ENCODE results near the gene RSKR. TPM values are rescaled to one million over a fixed set of nuclear protein-coding genes. Genes with fewer than 3 reads are reported as not detected.

The RSKR gene
- total and polyA plus RNA-seq, 9 of the 15 experiments (the other 6 are each of a cell fraction or from before 2014, with no cell fraction given) = 1.4 to 42.3 (median 16.2) TPM

DNA sequence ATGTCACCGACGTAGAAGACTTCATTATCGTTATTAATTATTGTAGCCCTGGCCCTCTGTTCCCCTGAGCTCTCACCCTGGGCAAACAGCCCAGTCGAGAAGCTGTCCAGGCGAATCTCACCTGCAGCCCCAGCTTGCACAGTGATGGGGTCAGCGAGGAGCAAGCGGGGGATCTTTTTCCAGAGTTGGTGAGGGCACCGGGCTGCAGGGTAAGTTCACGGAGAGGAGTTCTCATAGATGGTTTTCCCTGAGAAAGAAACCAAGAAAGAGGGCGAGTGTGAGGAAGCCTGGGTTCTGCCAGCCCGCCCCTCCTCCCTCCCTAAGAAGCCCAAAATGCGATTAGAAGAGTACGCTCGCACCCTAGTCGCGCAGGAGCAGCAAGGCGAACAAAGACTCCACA lies 15.6 kb downstream of the RSKR start (continued):
- TF ChIP-seq ZNF717 (CRISPR knock-in tag; IDR thresholded peaks at IDR 0.05) (no peak), RBBP5 (IDR thresholded peaks at IDR 0.05; ENCODE audit: borderline replicate concordance, insufficient read depth, low read length, poor library complexity, severe bottlenecking) (no peak), DNMT1 (IDR thresholded peaks at IDR 0.05) (0 out of 2 replicates have a peak, but pooled peaks have one; percentile 20), ZNF445 (CRISPR knock-in tag; IDR thresholded peaks at IDR 0.05; ENCODE audit: low read depth) (no peak), BRF1 (IDR thresholded peaks at IDR 0.05; ENCODE audit: borderline replicate concordance, extremely low read depth, insufficient read length) (no peak), KDM4B (IDR thresholded peaks at IDR 0.05; ENCODE audit: borderline replicate concordance in 2 of 2, low read depth in 1 of 2) (no peak), ZNF512 (tag; IDR thresholded peaks at IDR 0.05) (no peak), MXI1 (IDR thresholded peaks at IDR 0.05; ENCODE audit: low read depth, low read length) (no peak), IRF1 (CRISPR knock-in tag; IDR thresholded peaks at IDR 0.05; ENCODE audit: borderline replicate concordance) (no peak), PHTF2 (CRISPR knock-in tag; IDR thresholded peaks at IDR 0.05) (no peak)
- TF ChIP-seq, protein P1, sequence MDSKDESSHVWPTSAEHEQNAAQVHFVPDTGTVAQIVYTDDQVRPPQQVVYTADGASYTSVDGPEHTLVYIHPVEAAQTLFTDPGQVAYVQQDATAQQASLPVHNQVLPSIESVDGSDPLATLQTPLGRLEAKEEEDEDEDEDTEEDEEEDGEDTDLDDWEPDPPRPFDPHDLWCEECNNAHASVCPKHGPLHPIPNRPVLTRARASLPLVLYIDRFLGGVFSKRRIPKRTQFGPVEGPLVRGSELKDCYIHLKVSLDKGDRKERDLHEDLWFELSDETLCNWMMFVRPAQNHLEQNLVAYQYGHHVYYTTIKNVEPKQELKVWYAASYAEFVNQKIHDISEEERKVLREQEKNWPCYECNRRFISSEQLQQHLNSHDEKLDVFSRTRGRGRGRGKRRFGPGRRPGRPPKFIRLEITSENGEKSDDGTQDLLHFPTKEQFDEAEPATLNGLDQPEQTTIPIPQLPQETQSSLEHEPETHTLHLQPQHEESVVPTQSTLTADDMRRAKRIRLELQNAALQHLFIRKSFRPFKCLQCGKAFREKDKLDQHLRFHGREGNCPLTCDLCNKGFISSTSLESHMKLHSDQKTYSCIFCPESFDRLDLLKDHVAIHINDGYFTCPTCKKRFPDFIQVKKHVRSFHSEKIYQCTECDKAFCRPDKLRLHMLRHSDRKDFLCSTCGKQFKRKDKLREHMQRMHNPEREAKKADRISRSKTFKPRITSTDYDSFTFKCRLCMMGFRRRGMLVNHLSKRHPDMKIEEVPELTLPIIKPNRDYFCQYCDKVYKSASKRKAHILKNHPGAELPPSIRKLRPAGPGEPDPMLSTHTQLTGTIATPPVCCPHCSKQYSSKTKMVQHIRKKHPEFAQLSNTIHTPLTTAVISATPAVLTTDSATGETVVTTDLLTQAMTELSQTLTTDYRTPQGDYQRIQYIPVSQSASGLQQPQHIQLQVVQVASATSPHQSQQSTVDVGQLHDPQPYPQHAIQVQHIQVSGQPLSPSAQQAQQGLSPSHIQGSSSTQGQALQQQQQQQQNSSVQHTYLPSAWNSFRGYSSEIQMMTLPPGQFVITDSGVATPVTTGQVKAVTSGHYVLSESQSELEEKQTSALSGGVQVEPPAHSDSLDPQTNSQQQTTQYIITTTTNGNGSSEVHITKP (IDR thresholded peaks at IDR 0.05; ENCODE audit: partially characterized antibody) = no peak
- TF ChIP-seq, protein P2, sequence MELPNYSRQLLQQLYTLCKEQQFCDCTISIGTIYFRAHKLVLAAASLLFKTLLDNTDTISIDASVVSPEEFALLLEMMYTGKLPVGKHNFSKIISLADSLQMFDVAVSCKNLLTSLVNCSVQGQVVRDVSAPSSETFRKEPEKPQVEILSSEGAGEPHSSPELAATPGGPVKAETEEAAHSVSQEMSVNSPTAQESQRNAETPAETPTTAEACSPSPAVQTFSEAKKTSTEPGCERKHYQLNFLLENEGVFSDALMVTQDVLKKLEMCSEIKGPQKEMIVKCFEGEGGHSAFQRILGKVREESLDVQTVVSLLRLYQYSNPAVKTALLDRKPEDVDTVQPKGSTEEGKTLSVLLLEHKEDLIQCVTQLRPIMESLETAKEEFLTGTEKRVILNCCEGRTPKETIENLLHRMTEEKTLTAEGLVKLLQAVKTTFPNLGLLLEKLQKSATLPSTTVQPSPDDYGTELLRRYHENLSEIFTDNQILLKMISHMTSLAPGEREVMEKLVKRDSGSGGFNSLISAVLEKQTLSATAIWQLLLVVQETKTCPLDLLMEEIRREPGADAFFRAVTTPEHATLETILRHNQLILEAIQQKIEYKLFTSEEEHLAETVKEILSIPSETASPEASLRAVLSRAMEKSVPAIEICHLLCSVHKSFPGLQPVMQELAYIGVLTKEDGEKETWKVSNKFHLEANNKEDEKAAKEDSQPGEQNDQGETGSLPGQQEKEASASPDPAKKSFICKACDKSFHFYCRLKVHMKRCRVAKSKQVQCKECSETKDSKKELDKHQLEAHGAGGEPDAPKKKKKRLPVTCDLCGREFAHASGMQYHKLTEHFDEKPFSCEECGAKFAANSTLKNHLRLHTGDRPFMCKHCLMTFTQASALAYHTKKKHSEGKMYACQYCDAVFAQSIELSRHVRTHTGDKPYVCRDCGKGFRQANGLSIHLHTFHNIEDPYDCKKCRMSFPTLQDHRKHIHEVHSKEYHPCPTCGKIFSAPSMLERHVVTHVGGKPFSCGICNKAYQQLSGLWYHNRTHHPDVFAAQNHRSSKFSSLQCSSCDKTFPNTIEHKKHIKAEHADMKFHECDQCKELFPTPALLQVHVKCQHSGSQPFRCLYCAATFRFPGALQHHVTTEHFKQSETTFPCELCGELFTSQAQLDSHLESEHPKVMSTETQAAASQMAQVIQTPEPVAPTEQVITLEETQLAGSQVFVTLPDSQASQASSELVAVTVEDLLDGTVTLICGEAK (IDR thresholded peaks at IDR 0.05) = no peak
- TF ChIP-seq, protein P2 (CRISPR knock-in tag; IDR thresholded peaks at IDR 0.05) = no peak

Data from K562 (cell line).